Fibroblast of skin of left biceps (primary cell): Measurements from ENCODE around the gene CFAP20DC.
"Not testable (repeated sequence)": the region's sequence is repeated elsewhere in the genome, so short reads cannot be mapped to it uniquely, and the experiment has no call there.

Source experiments
- DNase-seq, 2 experiments: peaks; one replicate each; pipeline ENCODE4 v3.0.0-alpha.2; 2013; ENCODE audit warnings: low read depth in 2 of 2

Gene CFAP20DC

DNA sequence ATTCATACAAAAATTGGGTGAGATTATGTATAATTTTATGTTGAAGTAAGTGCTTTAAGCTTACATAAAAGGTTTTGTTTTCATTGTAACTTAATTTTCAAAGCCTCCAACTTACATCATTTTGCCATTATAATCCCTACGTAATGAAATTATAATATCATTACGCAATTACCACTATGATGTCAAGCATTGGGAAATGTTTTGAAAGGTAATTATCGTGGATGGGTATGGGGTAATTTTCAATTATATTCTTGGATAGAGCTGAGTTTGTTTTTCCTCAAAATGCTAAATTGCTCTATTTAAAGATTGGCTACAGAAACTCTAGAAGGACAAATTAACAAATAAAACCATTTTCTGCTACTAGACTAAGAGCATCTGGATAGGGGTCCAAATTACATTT is 303.1 kb downstream of the CFAP20DC start:
- DNase-seq = no peak

DNA sequence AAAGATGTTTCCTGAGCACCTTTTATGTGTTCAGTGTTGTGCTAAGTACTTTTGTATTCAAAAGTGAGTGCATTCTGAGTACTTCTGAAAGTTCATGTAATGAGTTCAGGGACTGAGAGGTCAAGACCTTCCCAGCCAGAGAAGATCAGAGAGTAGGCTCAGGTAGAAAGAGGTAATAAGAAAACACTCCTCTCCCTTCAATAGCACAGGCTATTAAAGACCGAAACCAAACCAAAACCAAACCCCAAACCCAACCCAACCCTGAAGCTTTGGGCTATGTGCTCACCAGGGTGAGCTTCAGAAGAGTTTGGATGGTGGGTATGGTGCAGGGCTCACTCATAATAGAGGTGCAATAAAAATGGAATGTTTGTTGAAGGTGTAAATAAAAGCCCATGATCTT is 306.5 kb downstream of the CFAP20DC start:
- DNase-seq = no peak

DNA sequence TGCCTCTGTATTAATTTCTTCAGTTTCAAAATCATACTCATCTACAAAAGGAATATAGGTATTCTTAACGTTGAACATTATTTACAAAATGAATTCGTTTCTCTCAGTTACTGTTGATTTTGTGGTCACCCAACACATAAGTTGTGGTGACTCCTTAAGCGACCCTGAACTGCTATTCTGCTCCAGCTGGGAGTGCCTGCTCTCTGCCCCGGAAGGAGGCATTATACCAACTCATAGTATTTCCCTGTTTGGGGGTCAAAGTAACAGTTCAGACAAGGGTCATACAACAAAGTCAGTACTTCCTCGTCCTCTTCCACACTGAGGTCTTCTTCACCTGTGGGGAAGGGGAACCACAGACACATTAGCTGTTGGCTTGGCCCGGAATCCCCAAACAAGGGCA is 307.6 kb downstream of the CFAP20DC start:
- no peak for DNase-seq

DNA sequence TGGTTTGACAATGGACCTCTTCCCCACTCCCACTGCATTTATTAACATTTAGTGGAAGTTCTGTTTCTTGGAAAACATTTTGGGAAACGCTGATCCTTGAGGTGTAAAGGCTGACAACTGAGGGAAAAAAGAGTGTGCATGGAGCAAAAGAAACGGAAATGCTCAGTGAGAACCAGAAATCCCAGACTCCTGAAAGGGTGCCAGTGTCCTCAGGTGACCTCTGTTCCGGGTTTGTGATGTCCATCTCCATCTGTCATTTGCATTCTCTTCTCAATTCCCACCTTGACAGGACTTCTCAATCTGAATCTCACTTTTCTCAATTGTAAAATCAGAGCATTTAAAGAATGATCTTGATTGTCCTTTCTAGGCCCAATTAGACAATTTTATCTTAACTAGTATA is 312.2 kb downstream of the CFAP20DC start:
- DNase-seq = no peak

DNA sequence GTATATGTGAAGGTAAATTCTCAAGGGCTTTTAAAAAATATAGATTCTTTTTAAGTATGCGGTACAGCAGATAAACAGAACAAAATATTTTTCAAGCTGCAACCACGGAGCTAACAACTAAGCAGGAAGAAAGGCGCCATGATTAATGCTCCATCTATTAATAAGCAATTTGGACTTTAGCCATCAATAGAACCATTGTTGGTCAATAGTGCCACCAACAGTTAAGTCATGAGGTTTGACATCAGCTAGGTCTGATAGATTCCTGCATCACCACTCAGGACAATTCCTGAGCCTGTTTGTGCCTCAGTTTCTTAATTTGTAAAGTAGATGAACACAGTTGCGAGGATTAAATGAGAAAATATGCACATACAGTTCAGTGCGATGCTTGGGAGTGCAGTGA is 318.2 kb downstream of the CFAP20DC start:
- DNase-seq = no peak

- DNase-seq = no peak
These were observed 321.1 kb downstream of the CFAP20DC start for GRCh38 chr3:58728723-58729122.

DNA sequence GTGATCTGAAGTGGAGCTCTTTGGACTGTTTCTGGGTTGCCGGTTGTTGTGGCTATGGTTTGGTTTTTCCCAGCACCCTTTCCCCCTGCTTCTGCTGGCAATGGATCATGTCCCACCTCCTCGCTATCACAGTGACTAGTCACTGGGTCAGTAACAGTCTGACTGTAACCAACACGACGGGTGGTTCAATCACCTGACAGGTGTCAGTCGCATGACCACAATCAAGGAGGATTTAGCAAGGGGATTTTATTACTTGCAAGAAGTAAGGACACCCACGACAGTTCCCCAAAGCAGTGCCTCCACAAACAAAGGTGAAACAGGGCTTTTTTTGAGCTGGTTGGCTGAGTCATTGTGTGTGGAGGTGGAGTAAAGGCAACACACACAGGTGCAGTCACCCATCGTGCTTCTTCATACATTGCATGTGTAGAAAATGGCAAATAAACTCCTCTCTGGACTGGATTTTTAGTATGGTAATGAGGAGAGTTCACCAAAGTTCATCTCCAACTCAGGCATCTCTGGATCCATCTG is 324.4 kb downstream of the CFAP20DC start:
- no peak for DNase-seq

DNA sequence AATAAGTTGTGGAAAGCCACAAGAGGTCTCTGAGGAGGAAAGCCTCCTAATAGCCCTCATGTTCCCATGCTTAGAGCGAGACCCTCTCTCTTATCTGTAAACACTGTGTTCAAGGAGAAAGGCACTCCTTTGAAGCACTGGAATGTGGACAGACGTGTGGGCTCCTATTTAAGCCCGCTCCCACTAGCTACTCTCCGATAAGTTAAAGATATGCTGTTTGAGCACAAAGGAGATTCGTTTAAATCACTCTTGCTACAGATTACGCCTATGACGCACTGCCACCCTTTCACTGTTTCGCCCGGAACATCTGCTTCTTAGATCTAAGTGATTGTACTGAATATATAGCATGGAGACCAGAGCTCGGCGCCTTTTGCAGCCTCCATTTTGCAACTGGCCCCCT is 325.5 kb downstream of the CFAP20DC start:
- DNase-seq = no peak

GRCh38 chr3:58723173-58723572 is 326.7 kb downstream of the CFAP20DC start:
- DNase-seq = no peak

- no peak for DNase-seq
These were observed 327.3 kb downstream of the CFAP20DC start for GRCh38 chr3:58722561-58722960.

DNA sequence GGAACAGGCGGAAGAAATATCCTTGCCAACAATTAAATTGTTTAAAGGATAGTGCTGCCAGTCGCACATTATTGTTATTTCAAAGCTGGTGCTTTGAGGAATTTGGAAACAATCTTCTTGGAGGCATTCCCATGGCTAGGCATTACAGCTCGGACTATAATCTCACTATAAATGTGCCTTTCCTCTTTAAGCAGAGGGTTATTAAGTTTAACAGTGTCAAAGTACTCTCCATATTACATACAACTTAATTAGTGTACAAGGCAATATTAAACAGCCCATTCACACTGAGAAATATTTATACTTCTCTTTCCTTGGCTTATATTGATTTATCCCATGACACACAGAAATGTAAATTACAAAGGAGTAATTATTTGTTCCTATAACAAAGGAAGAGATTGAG is 329.3 kb downstream of the CFAP20DC start:
- no peak for DNase-seq

DNA sequence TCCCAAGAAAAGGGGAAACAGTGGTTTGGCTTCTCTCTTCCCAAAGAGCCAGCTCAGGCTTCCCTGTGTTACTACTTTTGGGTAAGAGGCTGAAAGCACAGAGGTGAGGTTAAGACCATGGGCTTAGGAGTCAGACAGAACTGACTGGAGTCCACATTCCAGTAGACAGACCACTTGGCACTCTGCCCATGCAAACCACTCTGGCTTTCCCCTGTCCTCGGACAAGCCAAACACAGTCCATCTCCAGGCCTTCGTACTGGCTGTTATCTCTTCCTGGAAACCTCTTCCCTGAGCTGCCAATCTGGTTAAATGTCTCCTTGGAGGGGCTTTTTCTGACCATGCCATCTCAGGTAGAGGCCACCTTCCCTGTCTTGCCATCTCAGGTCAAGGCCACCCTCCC is 330.1 kb downstream of the CFAP20DC start:
- DNase-seq = no peak

GRCh38 chr3:58713715-58714401 is 336.0 kb downstream of the CFAP20DC start:
- no peak for DNase-seq

DNA sequence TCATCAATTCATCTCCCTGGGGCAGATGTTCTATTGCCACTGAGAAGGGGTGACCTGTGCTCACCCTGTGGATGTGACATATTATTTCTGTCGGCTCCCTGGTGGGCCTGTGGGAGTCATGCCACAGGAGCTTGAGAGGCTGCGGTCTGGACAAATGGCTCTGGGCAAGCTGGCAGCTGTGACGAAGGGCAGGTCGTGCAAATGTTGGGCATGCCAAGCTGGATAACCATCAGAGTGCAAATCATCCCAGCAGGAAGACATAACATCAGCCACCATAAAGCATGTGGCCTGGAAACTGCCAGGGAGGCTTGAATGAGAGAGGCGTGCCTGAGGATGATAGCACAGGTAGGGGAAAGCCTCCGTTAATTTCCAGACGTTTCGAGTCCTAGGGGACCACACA is 338.0 kb downstream of the CFAP20DC start:
- DNase-seq = no peak

GRCh38 chr3:58708983-58709382 is 340.8 kb downstream of the CFAP20DC start:
- DNase-seq = not testable (repeated sequence)

DNA sequence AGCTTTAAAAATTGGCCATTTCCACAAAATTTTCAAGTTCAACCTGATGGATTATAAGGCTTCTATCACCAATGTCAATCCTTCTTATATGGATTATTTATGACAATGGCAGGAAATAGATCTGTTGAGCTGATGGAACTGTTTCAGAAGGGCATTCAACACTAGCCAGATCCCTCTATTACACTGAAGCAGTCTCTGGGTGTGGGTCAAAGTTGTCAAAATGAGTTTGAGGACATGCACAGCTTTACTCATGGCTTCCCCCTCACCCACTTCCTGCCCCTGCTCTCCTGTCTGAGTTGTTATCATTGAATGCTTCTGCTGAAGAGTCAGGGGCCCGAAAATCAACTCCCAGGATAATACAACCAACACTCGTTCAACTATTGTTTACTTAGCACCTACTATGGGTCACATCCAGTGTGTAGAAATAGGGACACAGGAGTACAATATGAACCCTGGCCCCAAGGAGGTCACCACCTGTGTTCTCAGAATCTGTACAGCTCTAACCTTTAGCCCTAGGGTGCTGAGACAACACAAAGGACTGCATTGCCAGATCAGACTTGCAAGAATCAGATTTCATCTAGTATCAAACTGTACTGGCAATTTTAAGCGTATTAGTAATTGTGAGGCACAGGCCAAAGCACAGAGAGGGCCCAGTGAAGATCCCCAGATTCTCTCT is 341.6 kb downstream of the CFAP20DC start:
- no peak for DNase-seq

- no peak for DNase-seq
These were observed 342.4 kb downstream of the CFAP20DC start for GRCh38 chr3:58707390-58707930.

DNA sequence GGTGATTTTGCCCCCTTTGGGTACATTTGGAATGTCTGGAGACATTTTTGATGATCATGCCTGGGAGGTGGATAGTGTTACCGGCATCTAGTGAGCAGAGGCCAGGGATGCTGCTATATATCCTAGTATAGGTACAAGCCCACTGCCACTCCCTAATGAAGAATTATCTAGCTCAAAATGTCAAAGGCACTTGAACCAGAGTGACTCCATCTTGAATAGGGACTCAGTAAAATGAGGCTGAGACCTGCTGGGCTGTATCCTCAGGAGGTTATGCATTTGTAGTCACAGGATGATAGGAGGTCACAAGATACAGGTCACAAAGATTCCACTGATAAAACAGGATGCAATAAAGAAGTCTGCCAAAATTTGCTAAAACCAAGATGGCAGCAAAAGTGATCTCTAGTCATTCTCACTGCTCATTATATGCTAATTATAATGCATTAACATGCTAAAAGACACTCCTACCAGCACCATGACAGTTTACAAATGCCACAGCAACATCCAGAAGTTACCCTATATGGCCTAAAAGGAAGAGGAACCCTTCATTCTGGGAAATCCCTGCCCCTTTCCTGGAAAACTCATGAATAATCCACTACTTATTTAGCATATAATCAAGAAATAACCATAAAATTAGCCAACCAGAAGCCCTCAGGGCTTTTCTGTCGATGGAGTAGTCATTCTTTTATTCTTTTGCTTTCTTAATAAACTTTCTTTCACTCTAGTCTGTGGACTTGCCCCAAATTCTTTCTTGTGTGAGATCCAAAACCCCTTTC is 343.2 kb downstream of the CFAP20DC start:
- no peak for DNase-seq

DNA sequence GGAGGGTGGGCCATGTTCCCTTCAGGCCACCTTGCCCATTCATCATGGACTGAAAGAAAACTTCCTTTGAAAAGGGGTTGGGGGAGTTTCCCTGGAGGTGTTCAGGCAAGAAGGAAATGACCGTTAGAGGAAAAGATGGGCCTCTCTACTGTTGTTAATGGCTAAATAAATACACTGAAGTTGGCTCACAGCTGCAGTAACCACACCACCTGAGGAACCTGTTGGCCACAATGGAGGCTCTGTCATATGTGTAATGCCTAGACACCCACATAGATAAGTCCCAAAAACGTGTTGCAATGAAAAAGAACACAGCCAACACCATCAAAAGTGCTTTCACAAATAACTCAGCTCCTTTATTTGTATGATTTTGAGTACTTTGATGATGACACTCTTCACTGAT is 345.1 kb downstream of the CFAP20DC start:
- DNase-seq = no peak

DNA sequence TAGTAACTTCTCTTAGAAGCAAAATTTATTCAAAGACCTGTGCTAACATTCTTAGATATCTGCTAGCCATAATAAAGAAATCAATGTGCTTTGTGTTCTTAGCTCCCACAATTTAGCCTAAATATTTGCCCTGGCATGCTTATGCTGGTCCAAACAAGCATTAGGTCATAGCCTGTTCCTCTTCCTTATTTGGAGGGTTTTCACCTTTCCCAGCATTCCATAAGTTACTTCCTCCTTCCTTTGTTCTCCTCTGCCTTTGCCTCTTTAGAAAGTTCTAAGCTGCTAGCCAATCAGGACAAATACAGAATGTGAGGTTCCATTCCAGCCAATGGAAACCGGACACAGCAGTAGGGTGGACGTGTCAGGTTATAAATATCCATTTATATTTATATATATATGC is 345.5 kb downstream of the CFAP20DC start:
- not testable (repeated sequence) for DNase-seq

- DNase-seq = no peak
These were observed 351.6 kb downstream of the CFAP20DC start for GRCh38 chr3:58698246-58698645.

- DNase-seq = no peak
These were observed 352.3 kb downstream of the CFAP20DC start for GRCh38 chr3:58697561-58697960.
